Liver (tissue), 9 donors: ENCODE results near the gene RUNX1. TPM values are rescaled to one million over a fixed set of nuclear protein-coding genes. Genes with fewer than 3 reads are reported as not detected.

ENCODE experiments used
- DNase-seq: peaks from one replicate; pipeline ENCODE4 v3.0.0-alpha.2; 2017; ENCODE audit warnings: low spot score
- H3K27ac ChIP-seq, 2 donors: one replicate each; pipeline ENCODE4 v1.7.0; 2013; ENCODE audit warnings: inconsistent platforms in 2 of 2, low read length in 2 of 2, control low read depth in 1 of 2, low read depth in 1 of 2, mild to moderate bottlenecking in 1 of 2
- H3K27me3 ChIP-seq, 4 donors: one replicate each; pipeline versions ENCODE4 v1.6.1 to v1.7.0; 2013; ENCODE audit warnings: low read length in 3 of 4, inconsistent platforms in 1 of 4, mild to moderate bottlenecking in 1 of 4, moderate library complexity in 1 of 4; ENCODE audit not compliant: control insufficient read depth in 4 of 4, insufficient read depth in 4 of 4
- H3K36me3 ChIP-seq, 4 donors: one replicate each; pipeline versions ENCODE4 v1.6.1 to v1.7.0; 2013; ENCODE audit warnings: low read length in 3 of 4, mild to moderate bottlenecking in 3 of 4, low read depth in 1 of 4, moderate library complexity in 1 of 4; ENCODE audit not compliant: control insufficient read depth in 4 of 4, insufficient read depth in 3 of 4
- H3K4me1 ChIP-seq, 4 donors: one replicate each; pipeline versions ENCODE4 v1.6.1 to v1.7.0; 2013; ENCODE audit warnings: low read length in 3 of 4, mild to moderate bottlenecking in 3 of 4, moderate library complexity in 1 of 4; ENCODE audit not compliant: control insufficient read depth in 4 of 4, insufficient read depth in 4 of 4
- H3K4me3 ChIP-seq, 3 donors: one replicate each; pipeline versions ENCODE4 v1.6.1 to v1.7.0; 2013; ENCODE audit warnings: low read length in 3 of 3, control low read depth in 1 of 3, low read depth in 1 of 3, mild to moderate bottlenecking in 1 of 3
- H3K9ac ChIP-seq, 2 donors: one replicate each; pipeline ENCODE4 v1.7.0; 2013; ENCODE audit warnings: low read length in 2 of 2, mild to moderate bottlenecking in 2 of 2, moderate library complexity in 2 of 2, control low read depth in 1 of 2, low read depth in 1 of 2
- H3K9me3 ChIP-seq, 4 donors: one replicate each; pipeline versions ENCODE4 v1.6.1 to v1.7.0; 2013; ENCODE audit warnings: low read length in 3 of 4; ENCODE audit not compliant: control insufficient read depth in 4 of 4
- ATF3 ChIP-seq: IDR thresholded peaks from 2 replicates; pipeline ENCODE4 v1.6.1; 2016; ENCODE audit warnings: antibody characterized with exemption
- EGR1 ChIP-seq, 2 donors: IDR thresholded peaks; 2 replicates each; pipeline ENCODE4 v1.6.1; 2016 to 2018; ENCODE audit warnings: antibody characterized with exemption in 2 of 2, low read depth in 2 of 2
- FOXA1 ChIP-seq: IDR thresholded peaks from 2 replicates; pipeline ENCODE4 v1.6.1; 2016; ENCODE audit warnings: antibody characterized with exemption
- FOXA2 ChIP-seq: IDR thresholded peaks from 2 replicates; pipeline ENCODE4 v1.6.1; 2016; ENCODE audit warnings: antibody characterized with exemption
- GABPA ChIP-seq, 2 donors: IDR thresholded peaks in 1 of 2; conservative IDR thresholded peaks in 1 of 2; 2 replicates each; pipeline ENCODE4 v1.6.1; 2016; ENCODE audit warnings: antibody characterized with exemption in 2 of 2, mild to moderate bottlenecking in 1 of 2, moderate library complexity in 1 of 2
- HNF4A ChIP-seq, 2 donors: conservative IDR thresholded peaks; 2 replicates each; pipeline ENCODE4 v1.6.1; 2016; ENCODE audit warnings: antibody characterized with exemption in 2 of 2, mild to moderate bottlenecking in 2 of 2
- HNF4G ChIP-seq: IDR thresholded peaks from 2 replicates; pipeline ENCODE4 v1.6.1; 2016; ENCODE audit warnings: antibody characterized with exemption
- JUND ChIP-seq, 2 donors: IDR thresholded peaks; 2 replicates each; pipeline ENCODE4 v1.6.1; 2016; ENCODE audit warnings: antibody characterized with exemption in 2 of 2
- MAX ChIP-seq: IDR thresholded peaks from 2 replicates; pipeline ENCODE4 v1.6.1; 2016; ENCODE audit warnings: antibody characterized with exemption
- NR2F2 ChIP-seq: IDR thresholded peaks from 2 replicates; pipeline ENCODE4 v1.6.1; 2016; ENCODE audit warnings: antibody characterized with exemption
- RAD21 ChIP-seq, 2 donors: IDR thresholded peaks; 2 replicates each; pipeline ENCODE4 v1.6.1; 2016; ENCODE audit warnings: antibody characterized with exemption in 2 of 2, mild to moderate bottlenecking in 2 of 2
- REST ChIP-seq: IDR thresholded peaks from 2 replicates; pipeline ENCODE4 v1.6.1; 2016; ENCODE audit warnings: antibody characterized with exemption, mild to moderate bottlenecking
- RXRA ChIP-seq, 2 donors: IDR thresholded peaks; 2 replicates each; pipeline ENCODE4 v1.6.1; 2017 to 2018; ENCODE audit warnings: antibody characterized with exemption in 2 of 2, mild to moderate bottlenecking in 1 of 2
- SP1 ChIP-seq: IDR thresholded peaks from 2 replicates; pipeline ENCODE4 v1.6.1; 2018; ENCODE audit warnings: antibody characterized with exemption, mild to moderate bottlenecking
- TAF1 ChIP-seq: conservative IDR thresholded peaks from 2 replicates; pipeline ENCODE4 v1.6.1; 2016; ENCODE audit warnings: antibody characterized with exemption, mild to moderate bottlenecking
- YY1 ChIP-seq: IDR thresholded peaks from 2 replicates; pipeline ENCODE4 v1.6.1; 2016; ENCODE audit warnings: antibody characterized with exemption, mild to moderate bottlenecking
- WGBS: extraction: QIAGEN DNeasy Blood & Tissue Kit; methylation state at CpG from one replicate; pipeline ENCODE4 v1.1.7; 2013; 5-methylcytosine and 5-hydroxymethylcytosine counted together
- polyA plus RNA-seq, 2 donors: library from polyadenylated mRNA; stranded (reverse) in 1 of 2; unstranded in 1 of 2; fragments of 200-250 nt in 1 of 2; fragments of >200 nt in 1 of 2; fragmentation: Nextera tagmentation in 1 of 2; extraction: Ambion mirVana in 1 of 2; gene quantifications; one replicate each; pipeline versions ENCODE4 v1.2.1 to v1.2.3, GENCODE V29; 2013 to 2015
- total RNA-seq, 2 donors: library from RNA; depleted of rRNA; stranded (reverse); fragments of >200 nt; gene quantifications; one replicate each; pipeline ENCODE4 v1.2.3, GENCODE V29; 2014
- donor health status: healthy.
- donor health status: healthy.
- donor health status: healthy.
- donor health status: healthy.
- donor health status: healthy.

RUNX1 gene
- total and polyA plus RNA-seq, 4 donors = 0.98 to 7.2 (median 3.1) TPM

GRCh38 chr21:34865400-34866241 lies 183.5 kb downstream of the RUNX1 start:
- peaks cover 0 to 9% (median 2%) of the 10 kb centered on the region in 4 donors for H3K4me1 ChIP-seq
- no peaks in the 10 kb centered on the region for H3K27me3 ChIP-seq
- TF ChIP-seq EGR1 (IDR thresholded peaks at IDR 0.05; ENCODE audit: low read depth in 2 of 2) = no peak
- peak; percentile 46 to 76 for TF ChIP-seq HNF4A (conservative IDR thresholded peaks at IDR 0.05)
- no peak for TF ChIP-seq YY1
- peak; percentile 74 to 94 for TF ChIP-seq RXRA (IDR thresholded peaks at IDR 0.05)
- peak; percentile 83 for TF ChIP-seq MAX
- TF ChIP-seq FOXA1 = peak; percentile 61
- TF ChIP-seq SP1 = peak; percentile 77
- TF ChIP-seq RAD21 (IDR thresholded peaks at IDR 0.05) = peak in 1 of 2 donors; percentile 58
- TF ChIP-seq NR2F2 = peak; percentile 66
- TF ChIP-seq JUND (IDR thresholded peaks at IDR 0.05) = no peak
- peak; percentile 67 for TF ChIP-seq FOXA2
- peaks cover 0 to 7% (median 2%) of the 10 kb centered on the region in 4 donors for H3K36me3 ChIP-seq
- peak; percentile 40 for DNase-seq
- H3K9ac ChIP-seq = no peak overlapping the region
- H3K9me3 ChIP-seq = no peaks in the 10 kb centered on the region
- peak overlapping the region; percentile 4 for H3K27ac ChIP-seq
- WGBS = 54% methylated on average over 20 of the region's 20 CpGs
- no peak overlapping the region for H3K4me3 ChIP-seq

- 81% methylated on average over 8 of the region's 8 CpGs for WGBS
- Histone ChIP-seq H3K27ac (no peak overlapping the region), H3K4me3 (no peak overlapping the region), H3K9ac (no peak overlapping the region), H3K27me3 (no peaks in the 10 kb centered on the region), H3K4me1 (peaks cover 0 to 9% (median 2%) of the 10 kb centered on the region in 4 donors), H3K36me3 (peaks cover 0 to 7% (median 2%) of the 10 kb centered on the region in 4 donors), H3K9me3 (no peaks in the 10 kb centered on the region)
- TF ChIP-seq RXRA (IDR thresholded peaks at IDR 0.05) (no peak), ATF3 (no peak), EGR1 (IDR thresholded peaks at IDR 0.05; ENCODE audit: low read depth in 2 of 2) (no peak), RAD21 (IDR thresholded peaks at IDR 0.05) (no peak), REST (no peak), HNF4A (conservative IDR thresholded peaks at IDR 0.05) (no peak), YY1 (no peak), MAX (no peak), JUND (IDR thresholded peaks at IDR 0.05) (no peak), GABPA (IDR thresholded peaks at IDR 0.05 in 1 of 2, conservative IDR thresholded peaks at IDR 0.05 in 1 of 2) (no peak), HNF4G (no peak), TAF1 (no peak), FOXA2 (no peak)
- peak; percentile 27 for DNase-seq
Measured at GRCh38 chr21:34864370-34865149, 184.5 kb downstream of the RUNX1 start.
